Prostate gland (tissue), 2 donors: Measurements from ENCODE around the gene ITLN2. TPM values are rescaled to one million over a fixed set of nuclear protein-coding genes. Genes with fewer than 3 reads are reported as not detected.
"Not testable (repeated sequence)": the region's sequence is repeated elsewhere in the genome, so short reads cannot be mapped to it uniquely, and the experiment has no call there.

Source experiments
- DNase-seq: peaks from one replicate; pipeline ENCODE4 v3.0.0-alpha.2; 2019; ENCODE audit warnings: low spot score
- H3K27ac ChIP-seq, 2 donors: fragments of 200-600 bp; sonication (generic); 2 replicates each; pipeline ENCODE4 v1.5.1; 2017 to 2019
- H3K27me3 ChIP-seq: fragments of 200-600 bp; sonication (generic); replicated peaks from 2 replicates; pipeline ENCODE4 v1.5.1; 2019; ENCODE audit not compliant: insufficient read depth
- H3K36me3 ChIP-seq, 2 donors: fragments of 200-600 bp; sonication (generic); 1 replicate in 1 of 2; 2 replicates in 1 of 2; pipeline versions ENCODE4 v1.5.1 to v1.8.1; 2017 to 2019
- H3K4me1 ChIP-seq: fragments of 200-600 bp; sonication (generic); replicated peaks from 2 replicates; pipeline ENCODE4 v1.5.1; 2019
- H3K4me3 ChIP-seq, 2 donors: fragments of 200-600 bp; sonication (generic); 2 replicates each; pipeline ENCODE4 v1.5.1; 2017 to 2019
- H3K9me3 ChIP-seq: fragments of 200-600 bp; sonication (generic); 2 replicates; pipeline ENCODE4 v1.5.1; 2017
- POLR2A ChIP-seq: fragments of 450-650 bp; IDR thresholded peaks from one replicate; pipeline ENCODE4 v1.6.1; 2016; ENCODE audit warnings: antibody characterized with exemption, mild to moderate bottlenecking
- POLR2AphosphoS5 ChIP-seq: sonication (generic); formaldehyde crosslinking; IDR thresholded peaks from one replicate; pipeline ENCODE4 v1.6.1; 2017; ENCODE audit warnings: antibody characterized with exemption
- WGBS: methylation state at CpG from one replicate; pipeline ENCODE4 v1.1.5; 2018; 5-methylcytosine and 5-hydroxymethylcytosine counted together
- intact Hi-C: fragments of 100-400 bp; cut with DNase I; formaldehyde crosslinking; loops from one replicate; pipeline ENCODE4 v1.14.2; 2022
- total RNA-seq, 2 donors: library from RNA; depleted of rRNA; stranded (reverse); fragments of >200 nt; gene quantifications; one replicate each; pipeline ENCODE4 v1.1.0, GENCODE V29; 2016
- TF ChIP-seq, protein P1 (sequence below), 4 experiments: fragments of 200-600 bp in 2 of 4; fragments of 450-650 bp in 2 of 4; sonication (generic) in 2 of 4; IDR thresholded peaks; 1 replicate in 3 of 4; 2 replicates in 1 of 4; pipeline ENCODE4 v1.5.1; 2016 to 2019; ENCODE audit warnings: antibody characterized with exemption in 4 of 4, mild to moderate bottlenecking in 2 of 4, moderate library complexity in 2 of 4

ITLN2 gene
- total RNA-seq, 2 donors from 2014 or later: 0.82 to 2.4 TPM

DNA sequence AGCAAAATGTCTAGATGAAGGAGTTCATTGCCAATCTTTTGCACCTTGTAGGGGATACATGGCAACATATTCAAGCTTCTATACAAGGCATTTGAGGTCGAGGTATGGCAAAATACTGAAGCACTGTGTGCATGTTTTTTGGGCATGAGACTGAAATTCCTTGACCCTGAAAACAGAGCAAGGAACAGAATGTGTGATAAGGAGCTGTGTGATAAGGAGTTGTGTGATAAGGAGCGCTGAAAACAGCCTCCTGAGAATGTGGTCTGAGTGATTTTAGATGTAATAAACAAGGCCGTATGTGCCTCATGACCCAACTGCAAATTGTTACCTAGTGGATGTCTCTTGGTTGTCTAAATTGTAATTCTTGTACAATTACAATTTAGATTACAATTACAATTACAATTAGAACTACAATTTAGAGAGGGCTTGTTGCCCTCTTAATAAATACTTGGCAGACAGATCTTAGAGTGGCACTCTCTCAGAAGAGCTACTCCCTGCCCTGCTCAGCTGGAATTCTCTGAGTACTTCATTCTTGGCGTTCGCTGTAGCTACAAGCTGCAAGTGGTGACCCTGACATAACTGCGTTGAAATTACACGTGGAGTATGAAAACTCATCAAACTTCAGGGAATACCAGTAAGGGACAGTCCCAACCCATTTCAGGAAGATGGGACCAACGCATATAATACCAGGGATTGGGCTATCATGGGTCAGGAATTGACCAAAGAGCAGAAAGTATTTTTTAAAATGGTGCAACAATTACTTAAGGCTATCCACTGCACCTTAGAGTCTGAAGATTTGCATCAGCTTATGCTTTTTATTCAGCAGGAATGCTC is 49.6 kb downstream of the ITLN2 start:
- no peaks in the 10 kb centered on the region for H3K9me3 ChIP-seq
- no peaks in the 10 kb centered on the region for H3K27me3 ChIP-seq
- H3K27ac ChIP-seq: no peak overlapping the region
- no peak overlapping the region for H3K4me3 ChIP-seq
- H3K36me3 ChIP-seq: no peaks in the 10 kb centered on the region
- intact Hi-C loops: no loop called here
- no peak for DNase-seq
- H3K4me1 ChIP-seq: no peaks in the 10 kb centered on the region
- 81% methylated on average over 8 of the region's 8 CpGs for WGBS
- TF ChIP-seq, protein P1, sequence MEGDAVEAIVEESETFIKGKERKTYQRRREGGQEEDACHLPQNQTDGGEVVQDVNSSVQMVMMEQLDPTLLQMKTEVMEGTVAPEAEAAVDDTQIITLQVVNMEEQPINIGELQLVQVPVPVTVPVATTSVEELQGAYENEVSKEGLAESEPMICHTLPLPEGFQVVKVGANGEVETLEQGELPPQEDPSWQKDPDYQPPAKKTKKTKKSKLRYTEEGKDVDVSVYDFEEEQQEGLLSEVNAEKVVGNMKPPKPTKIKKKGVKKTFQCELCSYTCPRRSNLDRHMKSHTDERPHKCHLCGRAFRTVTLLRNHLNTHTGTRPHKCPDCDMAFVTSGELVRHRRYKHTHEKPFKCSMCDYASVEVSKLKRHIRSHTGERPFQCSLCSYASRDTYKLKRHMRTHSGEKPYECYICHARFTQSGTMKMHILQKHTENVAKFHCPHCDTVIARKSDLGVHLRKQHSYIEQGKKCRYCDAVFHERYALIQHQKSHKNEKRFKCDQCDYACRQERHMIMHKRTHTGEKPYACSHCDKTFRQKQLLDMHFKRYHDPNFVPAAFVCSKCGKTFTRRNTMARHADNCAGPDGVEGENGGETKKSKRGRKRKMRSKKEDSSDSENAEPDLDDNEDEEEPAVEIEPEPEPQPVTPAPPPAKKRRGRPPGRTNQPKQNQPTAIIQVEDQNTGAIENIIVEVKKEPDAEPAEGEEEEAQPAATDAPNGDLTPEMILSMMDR (IDR thresholded peaks at IDR 0.05): no peak
- TF ChIP-seq POLR2AphosphoS5 (no peak), POLR2A (no peak)

DNA sequence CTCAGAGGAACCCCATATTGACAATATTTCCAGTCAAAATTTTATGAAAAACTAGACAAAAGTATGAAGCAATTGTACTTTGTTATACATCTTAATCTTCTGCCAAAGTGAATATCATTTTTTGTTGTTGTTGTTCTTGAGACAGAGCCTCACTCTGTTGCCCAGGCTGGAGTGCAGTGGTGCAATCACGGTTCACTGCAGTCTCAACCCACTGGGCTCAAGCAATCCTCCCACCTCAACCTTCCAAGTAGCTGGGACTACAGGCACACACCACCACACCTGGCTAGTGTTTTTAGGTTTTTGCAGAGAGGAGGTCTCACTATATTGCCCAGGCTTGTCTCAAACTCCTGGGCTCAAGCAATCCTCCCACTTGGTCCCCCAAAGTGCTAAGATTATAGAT is 52.4 kb downstream of the ITLN2 start:
- H3K27me3 ChIP-seq, H3K4me1 ChIP-seq, intact Hi-C loops, DNase-seq, H3K4me3 ChIP-seq, H3K27ac ChIP-seq, H3K9me3 ChIP-seq, H3K36me3 ChIP-seq: not testable (repeated sequence)
- 65% methylated on average over 1 of the region's 1 CpG for WGBS

DNA sequence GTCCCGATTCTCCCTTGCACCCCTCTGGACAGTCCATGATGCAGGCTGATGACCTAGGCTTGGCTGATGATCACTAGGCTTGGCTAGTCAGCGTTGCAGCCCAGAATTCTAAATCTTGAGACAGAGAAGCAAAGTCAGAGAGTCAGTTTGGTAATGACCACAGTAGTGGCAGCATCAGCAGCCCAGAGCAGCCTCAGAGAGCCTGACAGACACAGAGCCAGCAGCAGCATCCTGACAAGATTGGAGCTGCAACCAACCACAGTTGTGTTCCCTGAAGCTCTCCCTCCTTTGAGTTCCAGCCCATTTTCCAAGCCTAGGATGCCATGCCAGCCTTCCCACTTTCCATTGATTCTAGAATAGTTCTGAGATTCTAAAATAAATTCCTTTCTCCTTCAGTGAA is 52.8 kb downstream of the ITLN2 start:
- no peak for DNase-seq
- H3K4me3 ChIP-seq: no peak overlapping the region
- TF ChIP-seq POLR2A: no peak
- TF ChIP-seq, protein P1 (IDR thresholded peaks at IDR 0.05): no peak
- no peak for TF ChIP-seq POLR2AphosphoS5
- no peaks in the 10 kb centered on the region for H3K4me1 ChIP-seq
- intact Hi-C loops: no loop called here
- H3K27me3 ChIP-seq: no peaks in the 10 kb centered on the region
- no peaks in the 10 kb centered on the region for H3K9me3 ChIP-seq
- H3K27ac ChIP-seq: no peak overlapping the region
- H3K36me3 ChIP-seq: no peaks in the 10 kb centered on the region
- WGBS: 90% methylated on average over 2 of the region's 2 CpGs

DNA sequence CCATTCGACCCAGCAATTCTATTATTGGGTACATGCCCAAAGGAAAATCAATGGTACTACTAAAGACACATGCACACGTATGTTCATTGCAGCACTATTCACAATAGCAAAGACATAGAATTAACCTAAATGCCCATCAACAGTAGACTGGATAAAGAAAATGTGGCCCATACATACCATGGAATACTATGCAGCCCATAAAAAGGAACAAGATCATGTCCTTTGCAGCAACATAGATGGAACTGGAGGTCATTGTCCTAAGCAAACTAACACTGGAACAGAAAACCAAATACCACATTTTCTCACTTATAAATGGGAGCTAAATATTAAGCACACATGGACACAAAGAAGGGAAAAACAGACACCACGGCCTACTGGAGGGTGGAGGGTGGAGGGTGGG is 53.9 kb downstream of the ITLN2 start:
- H3K27me3 ChIP-seq, H3K9me3 ChIP-seq, H3K36me3 ChIP-seq, H3K4me3 ChIP-seq, H3K27ac ChIP-seq, DNase-seq, intact Hi-C loops, H3K4me1 ChIP-seq: not testable (repeated sequence)
- WGBS: 63% methylated on average over 3 of the region's 3 CpGs

Other genes with a start within 250 kb of the ITLN2 start
- gene CD48, start 243.0 kb downstream of the ITLN2 start, total RNA-seq: 1 to 10 TPM; 3.0 to 4.7 TPM
- gene SLAMF7, start 215.6 kb downstream of the ITLN2 start, total RNA-seq: under 1 TPM; 0.14 to 0.51 TPM
- 1 to 10 TPM in 1 of 2 donors, under 1 TPM in 1; 0.46 to 1.7 TPM for gene LY9, start 158.6 kb downstream of the ITLN2 start, total RNA-seq
- 1 to 10 TPM in 1 of 2 donors, under 1 TPM in 1; 0.55 to 1.1 TPM for gene CD244, start 91.9 kb downstream of the ITLN2 start, total RNA-seq
- 1 to 10 TPM in 1 of 2 donors, under 1 TPM in 1; 0.96 to 7.0 TPM for gene ITLN1, start 69.6 kb downstream of the ITLN2 start, total RNA-seq
- gene F11R, start 66.3 kb upstream of the ITLN2 start, total RNA-seq: 100 to 1,000 TPM in 1 of 2 donors, 10 to 100 TPM in 1; 43.6 to 104 TPM
- 100 to 1,000 TPM; 137 to 648 TPM for gene TSTD1, start 84.2 kb upstream of the ITLN2 start, total RNA-seq
- 10 to 100 TPM; 46.3 to 65.8 TPM for gene USF1, start 91.2 kb upstream of the ITLN2 start, total RNA-seq
- 1 to 10 TPM; 3.2 to 5.3 TPM for gene ARHGAP30, start 115.1 kb upstream of the ITLN2 start, total RNA-seq
- 10 to 100 TPM in 1 of 2 donors, 1 to 10 TPM in 1; 9.6 to 18.6 TPM for gene NECTIN4, start 134.7 kb upstream of the ITLN2 start, total RNA-seq
- 10 to 100 TPM; 24.8 to 33.3 TPM for gene KLHDC9, start 143.6 kb upstream of the ITLN2 start, total RNA-seq
- 10 to 100 TPM; 33.6 to 36.0 TPM for gene PFDN2, start 163.2 kb upstream of the ITLN2 start, total RNA-seq
- gene NIT1, start 163.3 kb upstream of the ITLN2 start, total RNA-seq: 10 to 100 TPM; 31.1 to 51.7 TPM
- 10 to 100 TPM; 30.1 to 41.5 TPM for gene DEDD, start 177.9 kb upstream of the ITLN2 start, total RNA-seq
- gene UFC1, start 199.2 kb upstream of the ITLN2 start, total RNA-seq: 10 to 100 TPM; 71.3 to 72.8 TPM
- 10 to 100 TPM; 28.1 to 32.1 TPM for gene USP21, start 204.7 kb upstream of the ITLN2 start, total RNA-seq
- gene PPOX, start 211.6 kb upstream of the ITLN2 start, total RNA-seq: 10 to 100 TPM; 13.8 to 42.6 TPM
- 10 to 100 TPM; 38.2 to 68.7 TPM for gene B4GALT3, start 222.7 kb upstream of the ITLN2 start, total RNA-seq
- 1 to 10 TPM in 1 of 2 donors, under 1 TPM in 1; 0.55 to 3.4 TPM for gene ADAMTS4, start 244.2 kb upstream of the ITLN2 start, total RNA-seq
- gene NDUFS2, start 247.6 kb upstream of the ITLN2 start, total RNA-seq: 100 to 1,000 TPM; 108 to 111 TPM